ENCODE data around the gene NCAM1. TPM values are rescaled to one million over a fixed set of nuclear protein-coding genes. Genes with fewer than 3 reads are reported as not detected.

NCAM1 gene
- total RNA-seq, 2 experiments from 2014 or later, result 0.48 to 0.78 TPM

DNA sequence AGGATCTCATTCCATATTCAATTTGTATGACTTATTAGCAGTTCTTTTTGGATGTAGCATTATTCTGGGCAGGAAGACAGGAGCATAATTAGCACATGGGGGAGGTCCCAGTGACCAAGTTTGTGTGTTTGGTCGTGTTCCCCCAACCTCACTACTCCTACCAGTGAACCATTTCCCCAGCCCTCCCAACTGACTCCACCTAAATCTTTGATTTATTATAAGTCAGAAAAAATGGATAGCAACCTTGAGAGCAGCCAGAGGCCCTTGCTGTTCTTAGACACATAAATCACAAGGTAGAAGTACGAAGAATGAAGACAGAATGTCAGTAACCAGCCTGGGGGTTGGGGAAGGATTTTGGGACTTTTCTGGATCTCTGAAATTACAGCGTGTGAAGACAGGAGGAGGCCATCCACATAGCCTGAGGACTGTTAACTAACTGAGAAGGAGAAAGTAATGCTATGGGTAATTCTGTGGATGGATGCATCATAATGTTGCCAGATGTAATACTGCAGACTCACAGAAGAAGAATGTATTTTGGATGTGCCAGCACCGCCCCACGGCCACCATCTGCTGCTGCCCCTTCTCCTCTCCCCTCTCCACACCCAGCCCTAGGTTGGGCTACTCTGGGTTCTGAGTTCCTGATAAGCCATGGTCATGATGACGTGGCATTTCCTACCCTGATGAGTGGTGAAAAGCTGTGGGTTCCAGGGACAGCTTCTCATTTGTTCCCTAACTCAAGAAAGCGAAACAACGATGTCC is 228.9 kb downstream of the NCAM1 start:
- DNase-seq, result no peak
- Mint-ChIP-seq H3K4me1 (no peaks in the 10 kb centered on the region), H3K36me3 (ENCODE audit: low read depth) (no peaks in the 10 kb centered on the region), H3K27me3 (peaks cover 12% of the 10 kb centered on the region), H3K27ac (no peak overlapping the region), H3K4me3 (no peak overlapping the region), H3K9me3 (no peaks in the 10 kb centered on the region)
- POLR2A ChIA-PET, result no interaction called here
- CTCF ChIA-PET, result no interaction called here

DNA sequence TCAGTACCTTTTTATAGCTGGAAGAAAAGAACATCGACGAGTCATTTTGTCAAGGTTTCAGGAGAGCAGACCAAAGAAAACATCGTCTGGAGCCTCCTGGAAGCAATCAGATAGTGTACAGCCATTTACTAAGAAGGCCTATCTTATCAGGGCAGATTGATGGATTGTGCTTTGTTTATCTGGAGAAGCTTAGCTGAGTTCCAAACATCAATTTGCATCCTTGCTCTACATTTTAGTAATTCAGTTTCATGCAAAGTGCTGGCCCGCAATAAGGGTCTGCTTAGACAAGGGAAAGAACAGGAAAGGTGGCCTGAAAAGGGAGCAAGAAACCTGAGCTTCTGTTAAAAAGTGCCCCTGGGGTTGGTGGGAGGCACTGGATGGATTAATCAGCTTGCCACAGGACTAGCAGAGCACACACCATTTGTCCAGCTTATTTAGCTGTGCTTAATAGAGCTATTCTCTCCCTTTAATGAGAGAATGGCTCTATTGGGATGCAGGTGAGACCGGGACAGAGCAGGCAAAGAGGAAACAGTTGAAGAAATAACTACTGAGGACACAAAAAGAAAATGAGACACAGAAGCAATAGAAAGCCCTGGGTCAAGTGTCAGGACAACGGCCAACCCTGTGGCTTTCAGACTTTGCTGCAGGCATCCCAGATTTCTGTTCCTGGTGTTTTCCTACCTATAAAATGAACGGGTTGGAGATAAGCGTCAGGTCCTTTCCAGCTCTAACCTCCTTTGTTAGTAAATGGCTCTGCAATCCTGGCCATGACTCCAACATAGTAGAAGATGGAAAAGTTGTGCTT is 231.1 kb downstream of the NCAM1 start:
- no peaks in the 10 kb centered on the region for H3K4me1 Mint-ChIP-seq
- no peaks in the 10 kb centered on the region for H3K9me3 Mint-ChIP-seq
- POLR2A ChIA-PET, result no interaction called here
- CTCF ChIA-PET, result no interaction called here
- no peak overlapping the region for H3K27ac Mint-ChIP-seq
- DNase-seq, result no peak
- H3K4me3 Mint-ChIP-seq, result no peak overlapping the region
- H3K36me3 Mint-ChIP-seq (ENCODE audit: low read depth), result no peaks in the 10 kb centered on the region
- H3K27me3 Mint-ChIP-seq, result peaks cover 13% of the 10 kb centered on the region

DNA sequence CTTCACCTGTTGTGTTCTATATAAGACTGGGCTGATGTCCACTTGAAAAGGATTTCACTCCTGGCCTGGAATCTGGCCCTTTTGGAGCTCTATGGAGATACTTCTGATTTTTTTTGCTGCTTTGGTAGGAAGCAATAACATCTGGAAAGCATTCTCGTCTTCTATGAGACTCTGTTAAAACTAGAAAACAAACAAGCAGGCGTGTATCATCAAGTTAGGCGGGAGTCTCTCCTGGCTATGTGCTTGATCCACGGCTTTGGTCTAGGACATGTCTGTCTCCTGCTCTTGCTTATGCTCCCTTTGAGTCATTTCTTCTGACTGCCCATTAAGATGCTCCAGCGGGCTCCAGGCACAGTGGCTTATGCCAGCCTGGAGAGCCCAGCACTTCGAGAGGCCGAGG is 231.8 kb downstream of the NCAM1 start:
- Mint-ChIP-seq H3K36me3 (ENCODE audit: low read depth) (no peaks in the 10 kb centered on the region), H3K4me3 (no peak overlapping the region), H3K27me3 (peaks cover 19% of the 10 kb centered on the region), H3K27ac (no peak overlapping the region), H3K4me1 (no peaks in the 10 kb centered on the region), H3K9me3 (no peaks in the 10 kb centered on the region)
- no peak for DNase-seq
- POLR2A ChIA-PET, result no interaction called here
- CTCF ChIA-PET, result no interaction called here

DNA sequence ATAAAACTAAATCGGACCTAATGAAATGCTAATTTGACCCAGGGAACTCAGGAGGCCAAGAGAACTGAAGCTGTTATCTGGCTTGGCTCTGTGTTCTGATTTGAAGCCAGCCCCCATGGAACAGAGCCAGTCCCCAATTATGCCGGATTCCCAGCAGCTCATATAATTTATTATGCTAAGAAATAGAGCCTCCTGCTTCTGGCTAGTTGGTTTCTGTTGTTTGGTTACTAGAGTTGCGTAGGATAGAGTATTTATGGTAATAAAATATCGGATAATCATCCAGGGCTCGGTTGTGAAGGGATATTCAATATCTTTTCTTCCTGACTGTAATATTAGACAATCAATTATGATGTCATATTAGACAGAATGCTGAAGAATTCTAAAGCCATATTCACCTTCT is 232.7 kb downstream of the NCAM1 start:
- Mint-ChIP-seq H3K4me3 (no peak overlapping the region), H3K4me1 (no peaks in the 10 kb centered on the region), H3K36me3 (ENCODE audit: low read depth) (no peaks in the 10 kb centered on the region), H3K27ac (no peak overlapping the region), H3K27me3 (peaks cover 18% of the 10 kb centered on the region), H3K9me3 (no peaks in the 10 kb centered on the region)
- DNase-seq, result no peak
- CTCF ChIA-PET, result no interaction called here
- POLR2A ChIA-PET, result no interaction called here

DNA sequence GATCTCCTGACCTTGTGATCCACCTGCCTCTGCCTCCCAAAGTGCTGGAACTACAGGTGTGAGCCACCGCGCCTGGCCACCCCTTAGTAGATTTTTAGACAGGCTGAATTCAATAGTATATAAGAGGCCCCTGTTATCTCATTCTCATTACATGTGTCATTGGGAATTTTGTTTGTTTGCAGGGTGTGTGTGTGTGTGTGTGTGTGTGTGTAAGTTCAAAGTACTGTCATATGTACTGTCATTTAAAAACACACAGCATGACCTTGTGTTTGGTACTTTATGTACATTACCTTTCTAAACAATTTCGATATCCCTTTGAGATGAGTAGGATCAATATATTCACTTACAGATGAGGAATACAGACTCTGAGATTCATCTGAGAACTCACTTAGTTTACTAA is 234.5 kb downstream of the NCAM1 start:
- Mint-ChIP-seq H3K9me3 (no peaks in the 10 kb centered on the region), H3K4me1 (no peaks in the 10 kb centered on the region), H3K36me3 (ENCODE audit: low read depth) (no peaks in the 10 kb centered on the region), H3K4me3 (no peak overlapping the region), H3K27ac (no peak overlapping the region), H3K27me3 (peaks cover 14% of the 10 kb centered on the region)
- CTCF ChIA-PET, result no interaction called here
- POLR2A ChIA-PET, result no interaction called here
- no peak for DNase-seq

DNA sequence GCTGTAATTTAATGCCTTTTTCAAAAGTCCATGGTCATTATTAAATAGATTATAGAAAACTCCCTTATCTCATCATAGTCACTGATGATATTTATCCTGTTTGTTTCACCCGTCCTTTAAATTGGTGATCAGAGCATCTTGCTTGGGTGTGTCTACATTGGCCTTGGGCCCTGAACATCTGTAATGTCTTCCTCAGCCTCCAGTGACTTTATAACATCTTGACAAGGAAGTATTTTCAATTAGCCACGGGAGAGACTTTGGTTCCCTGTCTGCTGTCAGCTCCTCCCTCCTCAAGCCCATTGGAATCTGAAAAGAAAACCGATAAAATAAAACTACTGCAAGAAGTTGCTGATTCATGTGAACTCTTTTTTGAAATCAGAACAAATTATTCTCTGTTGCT is 236.2 kb downstream of the NCAM1 start:
- H3K4me3 Mint-ChIP-seq, result no peak overlapping the region
- CTCF ChIA-PET, result no interaction called here
- H3K27me3 Mint-ChIP-seq, result peaks cover 14% of the 10 kb centered on the region
- H3K36me3 Mint-ChIP-seq (ENCODE audit: low read depth), result no peaks in the 10 kb centered on the region
- H3K9me3 Mint-ChIP-seq, result no peaks in the 10 kb centered on the region
- POLR2A ChIA-PET, result no interaction called here
- peaks cover 4% of the 10 kb centered on the region for H3K4me1 Mint-ChIP-seq
- DNase-seq, result no peak
- no peak overlapping the region for H3K27ac Mint-ChIP-seq

DNA sequence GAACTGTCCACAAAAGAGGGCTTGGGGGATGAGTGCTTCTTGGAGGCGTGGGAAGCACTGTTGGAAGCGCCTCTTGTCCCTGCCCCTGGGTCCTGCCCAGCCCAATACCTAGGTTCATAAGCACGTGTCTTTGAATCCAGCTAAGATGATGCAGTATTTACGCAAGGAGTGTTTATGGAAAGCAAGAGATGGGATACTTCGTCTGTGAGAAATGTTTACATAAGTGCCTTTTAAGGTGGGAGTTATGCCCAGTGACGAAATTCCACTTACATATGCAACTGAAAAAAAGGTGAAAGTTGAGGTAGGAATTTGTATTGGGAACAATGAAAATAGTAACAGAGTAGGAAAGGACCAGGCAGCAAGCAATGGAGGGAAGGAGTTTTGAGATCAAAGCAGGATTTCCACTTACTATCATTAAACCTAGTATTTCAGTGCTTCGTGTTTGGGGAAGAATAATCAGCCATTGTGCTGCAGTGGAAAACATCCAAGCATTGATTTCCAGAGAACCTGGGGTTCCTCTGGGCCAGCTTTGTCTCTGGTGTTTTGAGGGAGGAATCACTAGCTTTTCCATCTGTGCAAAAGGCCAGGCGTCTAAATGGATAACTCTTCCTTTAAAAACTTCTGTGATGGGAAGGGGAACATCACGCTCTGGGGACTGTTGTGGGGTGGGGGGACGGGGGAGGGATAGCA is 237.9 kb downstream of the NCAM1 start:
- ChIA-PET POLR2A (no interaction called here), CTCF (no interaction called here)
- H3K36me3 Mint-ChIP-seq (ENCODE audit: low read depth), result no peaks in the 10 kb centered on the region
- no peak for DNase-seq
- peaks cover 15% of the 10 kb centered on the region for H3K27me3 Mint-ChIP-seq
- H3K9me3 Mint-ChIP-seq, result no peaks in the 10 kb centered on the region
- H3K4me1 Mint-ChIP-seq, result peaks cover 6% of the 10 kb centered on the region
- no peak overlapping the region for H3K4me3 Mint-ChIP-seq
- no peak overlapping the region for H3K27ac Mint-ChIP-seq

DNA sequence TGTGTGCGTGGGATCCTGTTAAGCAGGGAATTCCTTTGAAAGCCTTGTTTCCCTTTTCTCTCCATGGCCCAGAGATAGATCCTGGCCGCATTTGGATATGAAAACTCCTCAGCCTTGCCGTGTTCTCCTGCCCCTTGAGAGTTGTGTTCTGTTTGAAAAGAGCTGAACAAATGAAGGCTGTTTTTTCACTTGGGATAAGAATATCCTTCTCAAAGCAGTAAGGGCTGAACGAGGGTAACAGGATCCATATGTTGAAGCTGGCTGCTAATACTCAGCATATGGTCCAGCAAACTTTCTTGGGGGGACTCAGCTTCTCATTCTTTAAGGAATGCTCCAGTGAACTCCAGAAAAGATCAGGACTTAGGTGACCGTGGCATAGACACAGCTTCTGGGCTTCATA is 238.6 kb downstream of the NCAM1 start:
- Mint-ChIP-seq H3K4me3 (no peak overlapping the region), H3K9me3 (no peaks in the 10 kb centered on the region), H3K4me1 (peaks cover 6% of the 10 kb centered on the region), H3K27me3 (peaks cover 16% of the 10 kb centered on the region), H3K36me3 (ENCODE audit: low read depth) (no peaks in the 10 kb centered on the region), H3K27ac (no peak overlapping the region)
- ChIA-PET POLR2A (no interaction called here), CTCF (no interaction called here)
- no peak for DNase-seq

DNA sequence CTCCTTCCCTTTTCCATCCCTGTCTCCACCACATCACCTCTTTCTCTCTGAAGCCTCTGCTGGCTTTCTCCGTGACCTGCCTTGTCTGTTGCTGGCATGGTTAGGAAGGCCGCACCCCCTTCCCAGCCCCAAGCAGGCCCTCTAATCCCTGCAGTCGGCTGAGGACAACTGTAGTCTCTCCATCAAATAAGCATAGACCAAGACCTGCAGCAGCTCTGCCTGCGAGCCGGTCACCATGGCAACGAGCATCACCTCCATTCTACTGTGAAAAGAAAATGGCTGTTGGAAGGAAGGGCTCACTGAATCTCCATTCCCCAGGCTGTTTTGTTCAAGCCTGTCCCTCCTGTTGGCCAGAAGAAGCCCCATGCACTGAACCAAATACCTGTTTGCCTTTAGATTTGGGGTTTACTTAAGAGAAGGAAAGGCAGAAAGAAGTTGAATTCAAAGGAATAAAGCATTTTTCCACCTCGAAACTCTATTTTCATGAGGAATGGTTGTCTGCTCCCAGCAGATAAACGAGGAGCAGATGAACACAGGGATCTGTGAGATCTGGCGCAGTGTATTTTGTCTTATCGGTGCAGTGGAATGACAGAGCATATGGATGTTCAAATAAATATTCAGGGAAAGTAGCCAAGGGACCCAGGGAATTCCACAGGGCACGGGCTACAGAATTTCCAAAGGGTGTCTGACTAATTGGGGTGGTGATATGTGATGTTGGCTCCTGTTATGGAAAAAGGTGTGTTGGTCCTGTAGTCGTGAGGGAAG is 240.0 kb downstream of the NCAM1 start:
- H3K27me3 Mint-ChIP-seq, result peaks cover 19% of the 10 kb centered on the region
- no peak overlapping the region for H3K27ac Mint-ChIP-seq
- H3K4me3 Mint-ChIP-seq, result no peak overlapping the region
- CTCF ChIA-PET, result no interaction called here
- no peak for DNase-seq
- no peaks in the 10 kb centered on the region for H3K9me3 Mint-ChIP-seq
- H3K4me1 Mint-ChIP-seq, result peaks cover 6% of the 10 kb centered on the region
- POLR2A ChIA-PET, result no interaction called here
- H3K36me3 Mint-ChIP-seq (ENCODE audit: low read depth), result no peaks in the 10 kb centered on the region

DNA sequence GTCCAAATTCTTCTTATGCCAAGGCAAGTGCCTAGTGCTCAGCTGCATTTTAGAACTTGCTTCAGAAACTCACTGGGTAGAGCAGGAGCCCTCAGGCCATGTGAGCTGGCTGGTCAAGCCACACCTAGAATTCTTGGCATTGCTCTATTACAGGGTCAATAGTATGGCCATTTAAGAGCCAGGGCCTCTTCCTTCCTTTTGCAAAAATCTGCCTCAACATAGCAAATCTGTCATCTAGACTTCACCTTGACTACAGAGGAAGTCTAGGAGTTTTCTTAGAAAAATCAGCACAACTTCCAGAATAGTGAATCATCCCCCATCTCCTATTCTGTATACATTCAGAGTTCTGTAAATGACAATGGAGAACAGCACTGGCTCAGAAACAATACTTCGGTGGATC is 241.2 kb downstream of the NCAM1 start:
- Mint-ChIP-seq H3K4me3 (no peak overlapping the region), H3K36me3 (ENCODE audit: low read depth) (no peaks in the 10 kb centered on the region), H3K27me3 (peaks cover 16% of the 10 kb centered on the region), H3K4me1 (peaks cover 6% of the 10 kb centered on the region), H3K9me3 (no peaks in the 10 kb centered on the region), H3K27ac (no peak overlapping the region)
- ChIA-PET POLR2A (no interaction called here), CTCF (no interaction called here)
- DNase-seq, result no peak

DNA sequence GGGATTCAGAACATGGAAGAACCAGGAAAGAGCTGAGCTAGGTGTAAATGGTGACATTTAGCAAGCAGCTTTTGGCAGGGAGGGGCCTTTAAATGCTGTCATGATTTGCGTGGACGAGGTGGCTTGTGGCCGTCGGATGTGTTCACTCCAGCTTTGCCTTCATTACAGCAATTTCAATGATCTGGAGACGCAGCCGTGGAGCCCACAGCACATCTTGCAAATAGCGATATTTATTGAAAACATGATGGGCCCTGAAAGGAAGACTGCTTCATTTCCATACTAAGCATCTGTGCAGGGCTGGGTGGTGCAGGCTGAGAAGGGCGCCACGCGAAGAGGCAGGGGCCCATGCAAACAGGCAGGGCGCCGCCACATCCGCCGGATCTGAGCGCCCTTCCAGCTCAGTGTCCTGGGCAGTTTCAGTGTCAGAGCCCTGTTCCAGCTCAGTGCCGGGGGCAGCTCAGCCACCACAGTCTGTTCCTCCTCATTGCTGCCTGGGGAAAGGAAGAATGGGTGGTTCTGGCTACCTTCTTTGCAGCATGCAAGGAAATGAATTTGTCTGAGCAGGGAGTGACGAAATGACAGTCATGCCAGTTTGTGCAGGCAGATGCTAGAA is 242.0 kb downstream of the NCAM1 start:
- H3K9me3 Mint-ChIP-seq, result no peaks in the 10 kb centered on the region
- peaks cover 12% of the 10 kb centered on the region for H3K27me3 Mint-ChIP-seq
- ChIA-PET CTCF (no interaction called here), POLR2A (no interaction called here)
- H3K4me1 Mint-ChIP-seq, result peaks cover 6% of the 10 kb centered on the region
- no peaks in the 10 kb centered on the region for H3K36me3 Mint-ChIP-seq (ENCODE audit: low read depth)
- no peak overlapping the region for H3K4me3 Mint-ChIP-seq
- no peak overlapping the region for H3K27ac Mint-ChIP-seq
- DNase-seq, result no peak

DNA sequence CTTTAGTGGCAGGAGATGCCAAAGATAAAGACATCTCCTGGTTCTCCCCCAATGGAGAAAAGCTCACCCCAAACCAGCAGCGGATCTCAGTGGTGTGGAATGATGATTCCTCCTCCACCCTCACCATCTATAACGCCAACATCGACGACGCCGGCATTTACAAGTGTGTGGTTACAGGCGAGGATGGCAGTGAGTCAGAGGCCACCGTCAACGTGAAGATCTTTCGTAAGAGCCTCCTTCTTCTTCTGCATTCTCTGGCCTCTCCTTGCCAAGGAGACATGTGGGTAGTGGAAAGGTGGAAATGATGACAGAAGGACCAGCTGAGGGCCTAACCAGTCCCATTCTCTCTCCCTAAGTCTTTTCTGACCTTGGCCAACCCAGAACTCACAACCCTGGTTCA is 243.1 kb downstream of the NCAM1 start:
- ChIA-PET POLR2A (no interaction called here), CTCF (no interaction called here)
- peaks cover 6% of the 10 kb centered on the region for H3K4me1 Mint-ChIP-seq
- peaks cover 13% of the 10 kb centered on the region for H3K27me3 Mint-ChIP-seq
- H3K36me3 Mint-ChIP-seq (ENCODE audit: low read depth), result no peaks in the 10 kb centered on the region
- no peak overlapping the region for H3K4me3 Mint-ChIP-seq
- H3K27ac Mint-ChIP-seq, result no peak overlapping the region
- DNase-seq, result no peak
- no peaks in the 10 kb centered on the region for H3K9me3 Mint-ChIP-seq

DNA sequence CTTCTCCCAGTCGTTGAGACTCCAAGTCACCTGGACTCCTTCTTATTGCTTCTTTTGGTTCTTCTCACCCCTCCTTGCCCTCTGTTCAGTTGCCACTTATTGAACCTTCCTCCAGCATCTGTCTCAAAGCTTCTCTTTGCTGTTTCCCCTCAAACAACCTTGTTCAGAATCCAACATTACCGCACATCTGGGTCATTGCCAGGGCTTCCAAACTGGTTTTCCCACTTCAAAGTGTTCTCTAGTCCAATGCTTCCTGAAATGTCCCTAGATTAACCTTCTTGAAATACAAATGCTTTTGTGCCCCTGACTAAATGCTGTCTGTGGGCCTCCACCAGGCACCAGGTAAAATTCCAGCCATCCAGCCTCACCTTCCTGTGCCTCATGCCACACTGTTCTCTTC is 252.3 kb downstream of the NCAM1 start:
- POLR2A ChIA-PET, result no interaction called here
- H3K9me3 Mint-ChIP-seq, result no peaks in the 10 kb centered on the region
- H3K36me3 Mint-ChIP-seq (ENCODE audit: low read depth), result no peaks in the 10 kb centered on the region
- CTCF ChIA-PET, result no interaction called here
- no peak overlapping the region for H3K27ac Mint-ChIP-seq
- no peak for DNase-seq
- no peaks in the 10 kb centered on the region for H3K4me1 Mint-ChIP-seq
- peaks cover 17% of the 10 kb centered on the region for H3K27me3 Mint-ChIP-seq
- H3K4me3 Mint-ChIP-seq, result no peak overlapping the region
